ENCODE results near the gene AMELX. TPM values are rescaled to one million over a fixed set of nuclear protein-coding genes. Genes with fewer than 3 reads are reported as not detected.

AMELX gene
- polyA plus RNA-seq, 4 donors: not detected

DNA sequence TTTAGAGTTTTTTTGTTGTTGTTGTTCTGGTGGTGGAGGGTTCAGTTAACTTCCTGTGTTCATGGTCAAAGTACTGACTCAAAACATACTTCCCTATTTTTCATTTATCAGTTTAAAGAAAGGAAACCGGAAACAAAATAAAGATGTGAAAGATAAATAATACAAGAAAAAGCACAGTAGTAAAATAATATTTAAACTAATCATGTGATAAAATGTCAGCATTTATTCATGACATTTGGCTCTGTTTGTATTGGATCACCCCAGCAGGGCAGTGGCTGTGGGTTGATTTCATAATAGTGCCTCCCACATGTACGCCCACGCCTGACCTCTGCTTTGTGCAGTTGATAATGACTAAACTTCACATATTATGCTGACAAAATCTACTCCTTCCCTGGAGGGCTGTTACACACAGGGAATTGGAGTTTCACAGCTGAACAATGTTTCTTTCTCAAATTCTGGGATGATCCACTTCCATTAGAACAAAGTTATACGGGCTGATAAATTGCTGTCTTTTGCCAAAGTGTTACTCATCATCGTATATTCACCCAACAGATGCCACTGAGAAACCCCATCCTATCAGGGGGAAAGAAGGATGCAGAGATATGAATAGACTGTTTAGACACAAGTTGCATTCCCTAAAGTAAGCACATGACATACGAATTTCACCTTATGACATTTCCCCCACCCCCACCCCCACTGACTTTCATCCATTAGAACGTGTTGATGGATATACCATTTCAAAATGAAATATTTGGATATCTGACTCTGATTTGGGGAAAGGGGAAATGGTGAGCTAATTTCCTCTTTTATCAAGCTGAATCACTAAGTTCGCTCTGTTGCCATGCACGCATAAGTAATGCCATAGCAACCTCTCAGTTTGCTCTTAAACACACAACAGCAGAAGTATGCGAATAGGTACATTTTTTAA, 48.3 kb downstream of the AMELX start:
- H3K27me3 ChIP-seq (ENCODE audit: control insufficient read depth in 3 of 3, insufficient read depth in 3 of 3, low read length in 3 of 3): no peaks in the 10 kb centered on the region
- no peaks in the 10 kb centered on the region for H3K9me3 ChIP-seq (ENCODE audit: control insufficient read depth in 2 of 2, insufficient read depth in 1 of 2, low read depth in 1 of 2, low read length in 1 of 2)
- peak overlapping the region in 2 of 3 donors; percentile 13 to 49 for H3K27ac ChIP-seq (ENCODE audit: low read depth in 1 of 3, low read length in 2 of 3)
- 23 to 49% (median 37%) methylated on average over 10 of the region's 10 CpGs for WGBS, 3 donors
- H3K36me3 ChIP-seq (ENCODE audit: control insufficient read depth in 3 of 3, insufficient read depth in 2 of 3, low read depth in 1 of 3, low read length in 3 of 3): no peaks in the 10 kb centered on the region
- FAIRE-seq: no peak
- no peak overlapping the region for H3K4me3 ChIP-seq (ENCODE audit: low read depth in 1 of 3, low read length in 3 of 3)
- peak in 1 of 2 donors; percentile 40 for DNase-seq
- peaks cover 0 to 10% (median 0%) of the 10 kb centered on the region in 3 donors for H3K4me1 ChIP-seq (ENCODE audit: control insufficient read depth in 3 of 3, insufficient read depth in 2 of 3, low read depth in 1 of 3, low read length in 2 of 3)

DNA sequence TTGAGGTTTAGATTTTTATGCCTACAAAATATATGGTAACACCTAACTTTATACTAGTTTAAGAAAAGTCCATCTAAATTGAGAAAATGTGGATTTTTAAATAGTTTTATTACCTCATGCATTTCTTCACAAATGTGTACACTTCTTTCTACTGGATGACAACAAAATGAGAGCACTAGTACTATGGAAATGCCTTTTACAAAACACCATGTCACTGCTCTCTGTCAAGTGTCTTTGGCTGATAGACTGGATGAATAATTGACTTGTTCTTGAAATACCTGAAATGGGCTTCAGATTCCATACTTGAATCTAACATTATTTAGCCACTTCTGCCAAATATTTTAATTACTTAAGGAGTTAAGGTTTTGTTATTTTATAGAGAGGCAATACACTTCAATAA, 49.5 kb downstream of the AMELX start:
- DNase-seq (no peak), FAIRE-seq (no peak)
- Histone ChIP-seq H3K27ac (ENCODE audit: low read depth in 1 of 3, low read length in 2 of 3) (no peak overlapping the region), H3K27me3 (ENCODE audit: control insufficient read depth in 3 of 3, insufficient read depth in 3 of 3, low read length in 3 of 3) (no peaks in the 10 kb centered on the region), H3K4me3 (ENCODE audit: low read depth in 1 of 3, low read length in 3 of 3) (no peak overlapping the region), H3K36me3 (ENCODE audit: control insufficient read depth in 3 of 3, insufficient read depth in 2 of 3, low read depth in 1 of 3, low read length in 3 of 3) (no peaks in the 10 kb centered on the region), H3K4me1 (ENCODE audit: control insufficient read depth in 3 of 3, insufficient read depth in 2 of 3, low read depth in 1 of 3, low read length in 2 of 3) (peaks cover 0 to 7% (median 0%) of the 10 kb centered on the region in 3 donors), H3K9me3 (ENCODE audit: control insufficient read depth in 2 of 2, insufficient read depth in 1 of 2, low read depth in 1 of 2, low read length in 1 of 2) (no peaks in the 10 kb centered on the region)

DNA sequence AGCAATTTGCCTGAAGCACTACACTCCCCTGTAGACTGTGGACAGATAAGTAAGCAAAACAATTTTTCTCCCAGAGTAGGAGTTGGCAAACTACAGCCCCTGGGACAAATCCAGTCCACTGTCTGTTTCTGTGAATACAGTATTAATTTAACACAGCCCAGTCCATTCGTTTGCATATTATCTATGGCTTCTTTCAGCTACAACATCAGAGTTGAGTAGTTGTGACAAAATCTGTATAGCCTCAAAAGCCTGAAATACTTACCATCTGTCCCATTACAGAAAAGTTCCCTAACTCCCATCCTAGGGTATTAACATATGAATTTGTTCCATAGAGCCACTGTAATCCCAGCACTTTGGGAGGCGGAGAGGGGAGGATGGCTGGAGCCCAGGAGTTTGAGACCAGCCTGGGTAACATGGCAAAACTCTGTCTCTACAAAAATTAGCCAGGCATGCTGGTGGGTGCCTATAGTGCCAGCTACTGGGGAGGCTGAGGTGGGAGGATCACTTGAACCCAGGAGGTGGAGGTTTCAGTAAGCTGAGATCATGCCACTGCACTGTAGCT, 53.0 kb downstream of the AMELX start:
- no peak for FAIRE-seq
- H3K27me3 ChIP-seq (ENCODE audit: control insufficient read depth in 3 of 3, insufficient read depth in 3 of 3, low read length in 3 of 3): no peaks in the 10 kb centered on the region

DNA sequence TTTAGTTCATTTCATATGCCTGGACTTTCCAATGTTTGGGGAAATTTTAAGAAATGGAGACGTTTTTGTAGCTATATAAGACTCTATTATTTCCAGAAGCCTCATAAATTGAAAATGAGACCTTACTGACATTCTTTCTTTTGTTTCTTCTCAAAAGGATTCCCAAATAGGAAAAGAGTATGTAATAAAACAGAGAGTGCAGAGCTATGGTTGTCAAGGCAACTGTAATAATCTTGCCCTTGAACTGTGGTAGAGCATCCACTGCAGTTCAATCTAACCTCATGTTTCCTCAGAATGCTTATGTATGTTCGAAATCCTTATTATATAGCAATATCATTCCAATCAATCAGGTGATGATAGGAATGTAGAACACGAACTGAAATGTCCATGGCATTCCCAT, 54.1 kb downstream of the AMELX start:
- FAIRE-seq (no peak), DNase-seq (no peak)
- Histone ChIP-seq H3K36me3 (ENCODE audit: control insufficient read depth in 3 of 3, insufficient read depth in 2 of 3, low read depth in 1 of 3, low read length in 3 of 3) (no peaks in the 10 kb centered on the region), H3K4me3 (ENCODE audit: low read depth in 1 of 3, low read length in 3 of 3) (no peak overlapping the region), H3K27ac (ENCODE audit: low read depth in 1 of 3, low read length in 2 of 3) (peak overlapping the region in 1 of 3 donors; percentile 55), H3K9me3 (ENCODE audit: control insufficient read depth in 2 of 2, insufficient read depth in 1 of 2, low read depth in 1 of 2, low read length in 1 of 2) (no peaks in the 10 kb centered on the region), H3K4me1 (ENCODE audit: control insufficient read depth in 3 of 3, insufficient read depth in 2 of 3, low read depth in 1 of 3, low read length in 2 of 3) (peaks cover 0 to 14% (median 0%) of the 10 kb centered on the region in 3 donors), H3K27me3 (ENCODE audit: control insufficient read depth in 3 of 3, insufficient read depth in 3 of 3, low read length in 3 of 3) (no peaks in the 10 kb centered on the region)
- WGBS, 3 donors: 39 to 66% (median 47%) methylated on average over 3 of the region's 3 CpGs

More for the DNA sequence above, 53.0 kb downstream of the AMELX start:
- Histone ChIP-seq H3K36me3 (ENCODE audit: control insufficient read depth in 3 of 3, insufficient read depth in 2 of 3, low read depth in 1 of 3, low read length in 3 of 3) (no peaks in the 10 kb centered on the region), H3K4me1 (ENCODE audit: control insufficient read depth in 3 of 3, insufficient read depth in 2 of 3, low read depth in 1 of 3, low read length in 2 of 3) (peaks cover 0 to 10% (median 0%) of the 10 kb centered on the region in 3 donors), H3K27ac (ENCODE audit: low read depth in 1 of 3, low read length in 2 of 3) (no peak overlapping the region), H3K4me3 (ENCODE audit: low read depth in 1 of 3, low read length in 3 of 3) (no peak overlapping the region), H3K9me3 (ENCODE audit: control insufficient read depth in 2 of 2, insufficient read depth in 1 of 2, low read depth in 1 of 2, low read length in 1 of 2) (no peaks in the 10 kb centered on the region)
- no peak for DNase-seq
- WGBS, 3 donors: 68 to 75% (median 71%) methylated on average over 2 of the region's 2 CpGs

DNA sequence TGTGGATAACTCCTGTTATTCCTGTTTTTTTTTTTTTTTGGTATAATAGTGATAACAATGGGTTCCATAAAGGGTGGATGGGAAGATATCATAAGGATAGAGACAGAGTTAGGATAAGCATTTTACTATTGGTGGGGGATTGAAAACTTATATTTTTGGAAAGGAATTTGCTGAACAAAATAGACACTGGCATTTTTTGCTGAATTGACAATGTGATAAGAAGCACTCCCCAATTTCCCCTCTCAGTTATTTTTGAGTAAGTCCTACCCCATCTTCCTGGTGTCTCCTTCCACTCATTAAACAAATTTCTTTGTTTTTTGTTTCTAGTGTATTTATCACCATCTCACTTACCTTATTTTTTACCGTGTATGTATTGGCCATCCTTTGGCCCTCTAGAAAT, 55.8 kb downstream of the AMELX start:
- Histone ChIP-seq H3K27me3 (ENCODE audit: control insufficient read depth in 3 of 3, insufficient read depth in 3 of 3, low read length in 3 of 3) (no peaks in the 10 kb centered on the region), H3K4me3 (ENCODE audit: low read depth in 1 of 3, low read length in 3 of 3) (no peak overlapping the region), H3K27ac (ENCODE audit: low read depth in 1 of 3, low read length in 2 of 3) (peak overlapping the region in 1 of 3 donors; percentile 77), H3K4me1 (ENCODE audit: control insufficient read depth in 3 of 3, insufficient read depth in 2 of 3, low read depth in 1 of 3, low read length in 2 of 3) (peaks cover 0 to 14% (median 0%) of the 10 kb centered on the region in 3 donors), H3K36me3 (ENCODE audit: control insufficient read depth in 3 of 3, insufficient read depth in 2 of 3, low read depth in 1 of 3, low read length in 3 of 3) (no peaks in the 10 kb centered on the region), H3K9me3 (ENCODE audit: control insufficient read depth in 2 of 2, insufficient read depth in 1 of 2, low read depth in 1 of 2, low read length in 1 of 2) (no peaks in the 10 kb centered on the region)
- 66 to 97% (median 86%) methylated on average over 1 of the region's 1 CpG for whole genome bisulfite sequencing, 3 donors
- FAIRE-seq (no peak), DNase-seq (no peak)

DNA sequence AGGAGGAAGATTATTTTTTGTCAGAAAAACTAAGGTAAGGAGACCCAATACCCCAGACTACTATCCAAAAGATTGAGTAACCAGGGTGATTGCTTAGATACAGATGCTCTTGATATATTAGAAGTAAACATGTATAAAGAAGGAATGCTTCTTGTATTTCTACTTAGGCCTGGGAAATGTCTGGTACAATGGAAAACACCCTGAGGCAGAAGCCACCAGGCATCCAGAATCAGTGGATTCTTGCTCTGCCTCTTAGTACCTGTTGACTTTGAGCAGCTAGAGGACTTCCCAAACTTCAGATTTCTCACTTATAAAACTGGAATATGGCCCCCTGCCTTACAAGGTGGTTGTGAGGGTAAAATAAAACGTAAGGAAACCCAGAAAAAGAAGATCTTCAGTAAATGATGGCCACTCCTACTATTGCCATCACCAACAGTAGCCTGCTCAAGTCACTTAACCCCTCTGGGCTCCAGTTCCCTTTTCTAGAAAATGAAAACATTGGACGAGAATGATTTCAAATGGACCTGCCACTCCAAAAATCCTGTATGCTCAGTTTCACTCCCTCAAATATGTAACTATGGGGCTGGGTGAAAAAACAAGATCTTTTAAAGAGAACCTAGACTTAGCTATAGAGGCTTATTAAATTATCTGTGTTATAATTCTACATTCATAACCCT, 56.6 kb downstream of the AMELX start:
- Histone ChIP-seq H3K27ac (ENCODE audit: low read depth in 1 of 3, low read length in 2 of 3) (no peak overlapping the region), H3K27me3 (ENCODE audit: control insufficient read depth in 3 of 3, insufficient read depth in 3 of 3, low read length in 3 of 3) (no peaks in the 10 kb centered on the region), H3K4me3 (ENCODE audit: low read depth in 1 of 3, low read length in 3 of 3) (no peak overlapping the region), H3K36me3 (ENCODE audit: control insufficient read depth in 3 of 3, insufficient read depth in 2 of 3, low read depth in 1 of 3, low read length in 3 of 3) (no peaks in the 10 kb centered on the region), H3K9me3 (ENCODE audit: control insufficient read depth in 2 of 2, insufficient read depth in 1 of 2, low read depth in 1 of 2, low read length in 1 of 2) (no peaks in the 10 kb centered on the region), H3K4me1 (ENCODE audit: control insufficient read depth in 3 of 3, insufficient read depth in 2 of 3, low read depth in 1 of 3, low read length in 2 of 3) (peaks cover 0 to 14% (median 0%) of the 10 kb centered on the region in 3 donors)
- FAIRE-seq: no peak
- WGBS, 3 donors: 36 to 63% (median 52%) methylated on average over 2 of the region's 2 CpGs
- DNase-seq: no peak

Other genes with a start within 250 kb of the AMELX start
- gene HCCS, start 182.1 kb upstream of the AMELX start, polyA plus RNA-seq: 10 to 100 TPM; 26.2 to 40.3 (median 30.0) TPM